ENCODE data around the gene DPF1. TPM values are rescaled to one million over a fixed set of nuclear protein-coding genes. Genes with fewer than 3 reads are reported as not detected.
"Not testable (repeated sequence)": the region's sequence is repeated elsewhere in the genome, so short reads cannot be mapped to it uniquely, and the experiment has no call there.

DPF1 gene
- total RNA-seq, 1 donor from 2014 or later: not detected

- Histone ChIP-seq H3K4me3 (peak overlapping the region; percentile 13 to 45), H3K27ac (no peak overlapping the region), H3K36me3 (no peaks in the 10 kb centered on the region), H3K27me3 (peaks cover 38% of the 10 kb centered on the region), H3K9me3 (no peaks in the 10 kb centered on the region), H3K4me1 (peaks cover 15 to 17% of the 10 kb centered on the region in 2 donors)
- TF ChIP-seq, protein P1, sequence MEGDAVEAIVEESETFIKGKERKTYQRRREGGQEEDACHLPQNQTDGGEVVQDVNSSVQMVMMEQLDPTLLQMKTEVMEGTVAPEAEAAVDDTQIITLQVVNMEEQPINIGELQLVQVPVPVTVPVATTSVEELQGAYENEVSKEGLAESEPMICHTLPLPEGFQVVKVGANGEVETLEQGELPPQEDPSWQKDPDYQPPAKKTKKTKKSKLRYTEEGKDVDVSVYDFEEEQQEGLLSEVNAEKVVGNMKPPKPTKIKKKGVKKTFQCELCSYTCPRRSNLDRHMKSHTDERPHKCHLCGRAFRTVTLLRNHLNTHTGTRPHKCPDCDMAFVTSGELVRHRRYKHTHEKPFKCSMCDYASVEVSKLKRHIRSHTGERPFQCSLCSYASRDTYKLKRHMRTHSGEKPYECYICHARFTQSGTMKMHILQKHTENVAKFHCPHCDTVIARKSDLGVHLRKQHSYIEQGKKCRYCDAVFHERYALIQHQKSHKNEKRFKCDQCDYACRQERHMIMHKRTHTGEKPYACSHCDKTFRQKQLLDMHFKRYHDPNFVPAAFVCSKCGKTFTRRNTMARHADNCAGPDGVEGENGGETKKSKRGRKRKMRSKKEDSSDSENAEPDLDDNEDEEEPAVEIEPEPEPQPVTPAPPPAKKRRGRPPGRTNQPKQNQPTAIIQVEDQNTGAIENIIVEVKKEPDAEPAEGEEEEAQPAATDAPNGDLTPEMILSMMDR (IDR thresholded peaks at IDR 0.05): no peak
- intact Hi-C loops (cut with DNase I): loop anchor here (5.0 kb wide), 2 partner anchors 86 to 326 kb away; no protein-coding TSS in a partner anchor
- DNase-seq (ENCODE audit: low spot score in 2 of 2): no peak
Observed at GRCh38 chr19:38228491-38229439, 4.7 kb upstream of the DPF1 start.

DNA sequence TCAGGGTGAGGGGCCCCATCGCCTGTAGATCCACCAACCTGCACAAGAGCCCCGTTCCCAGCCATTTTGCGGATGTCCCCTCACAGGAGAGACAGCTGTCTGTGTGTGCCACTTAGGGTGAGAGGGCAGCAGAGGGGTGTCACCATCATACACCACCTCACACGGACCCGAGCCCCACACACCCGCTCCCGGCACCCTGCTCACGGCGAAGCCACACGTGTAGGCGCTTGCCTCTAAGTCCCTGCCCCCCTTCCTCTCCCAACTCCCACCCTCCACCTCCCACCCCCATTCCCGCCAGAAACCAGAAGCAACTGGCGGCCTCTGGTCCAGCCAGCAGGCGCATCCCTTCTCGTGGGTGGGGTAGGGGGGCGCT, 4.0 kb upstream of the DPF1 start:
- Histone ChIP-seq H3K9me3 (no peaks in the 10 kb centered on the region), H3K36me3 (no peaks in the 10 kb centered on the region), H3K4me1 (peaks cover 15 to 17% of the 10 kb centered on the region in 2 donors), H3K27me3 (peaks cover 39% of the 10 kb centered on the region), H3K27ac (no peak overlapping the region), H3K4me3 (peak overlapping the region; percentile 13 to 45)
- intact Hi-C loops (cut with DNase I): loop anchor here (5.0 kb wide), 2 partner anchors 86 to 326 kb away; no protein-coding TSS in a partner anchor
- no peak for DNase-seq (ENCODE audit: low spot score in 2 of 2)
- TF ChIP-seq, protein P1 (IDR thresholded peaks at IDR 0.05): no peak

DNA sequence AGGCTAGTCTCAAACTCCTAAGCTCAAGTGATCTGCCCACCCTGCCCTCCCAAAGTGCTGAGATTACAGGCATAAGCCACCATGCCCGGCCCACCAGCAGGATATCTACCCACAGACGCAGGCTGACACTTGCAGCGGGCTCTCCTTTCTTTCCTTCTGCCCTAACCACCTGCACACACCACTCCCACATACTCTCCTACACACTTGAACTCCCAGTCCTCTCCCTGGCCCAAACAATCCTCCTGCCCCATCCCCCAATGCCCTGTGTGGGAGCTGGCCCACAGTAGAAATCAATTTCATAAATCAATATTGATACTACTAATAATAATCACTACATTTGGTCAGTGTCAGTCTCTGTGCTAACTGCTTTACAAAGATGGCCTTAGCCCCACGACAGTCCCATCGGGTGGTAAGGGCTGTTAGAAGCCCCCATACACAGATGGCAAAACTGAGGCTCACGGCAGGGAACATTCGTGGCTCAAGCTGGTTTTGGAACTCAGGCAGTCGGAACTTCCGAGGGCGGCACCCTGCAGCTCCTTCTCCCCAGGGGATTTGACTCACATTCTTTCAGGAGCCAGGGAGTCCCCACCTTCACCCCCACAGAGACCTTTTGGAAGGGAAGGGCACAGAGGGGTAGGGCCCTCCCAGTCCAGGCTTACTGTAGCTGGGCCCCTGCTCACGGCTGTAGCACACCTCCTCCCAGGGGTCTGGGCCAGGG, 3.4 kb upstream of the DPF1 start:
- intact Hi-C loops (cut with DNase I): loop anchor here (5.0 kb wide), 2 partner anchors 85 to 325 kb away; no protein-coding TSS in a partner anchor
- Histone ChIP-seq H3K27ac (no peak overlapping the region), H3K27me3 (peaks cover 39% of the 10 kb centered on the region), H3K36me3 (no peaks in the 10 kb centered on the region), H3K9me3 (no peaks in the 10 kb centered on the region), H3K4me1 (peaks cover 15 to 17% of the 10 kb centered on the region in 2 donors), H3K4me3 (no peak overlapping the region)
- no peak for DNase-seq (ENCODE audit: low spot score in 2 of 2)
- TF ChIP-seq, protein P1 (IDR thresholded peaks at IDR 0.05): no peak

- intact Hi-C loops (cut with DNase I): loop anchor here (5.0 kb wide), 2 partner anchors 83 to 323 kb away; no protein-coding TSS in a partner anchor
- H3K27me3 ChIP-seq: peaks cover 39% of the 10 kb centered on the region
- H3K9me3 ChIP-seq; H3K36me3 ChIP-seq; H3K4me3 ChIP-seq; H3K27ac ChIP-seq; DNase-seq (ENCODE audit: low spot score in 2 of 2): not testable (repeated sequence)
- peaks cover 15 to 17% of the 10 kb centered on the region in 2 donors for H3K4me1 ChIP-seq
Observed at GRCh38 chr19:38224863-38225218, 819 bp upstream of the DPF1 start.

DNA sequence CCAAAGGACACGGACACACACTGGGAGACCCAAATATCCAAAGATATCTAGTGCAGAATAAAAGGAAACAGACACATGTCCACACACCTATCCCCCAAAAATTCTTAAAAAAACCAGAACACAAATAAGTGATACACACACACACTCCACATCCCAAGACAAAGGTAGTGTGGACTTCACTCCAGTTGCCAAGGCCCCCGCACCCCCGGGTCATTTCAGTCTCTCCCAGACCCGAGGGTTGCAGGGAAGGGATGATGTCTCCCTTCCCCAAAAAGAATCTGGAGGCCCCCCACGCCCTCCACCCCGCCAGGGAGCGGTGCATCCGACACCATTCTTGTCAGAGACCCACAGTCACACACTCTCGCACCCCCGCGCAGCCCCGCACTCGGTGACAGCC, 407 bp downstream of the DPF1 start:
- Histone ChIP-seq H3K27me3 (peaks cover 32% of the 10 kb centered on the region), H3K36me3 (no peaks in the 10 kb centered on the region), H3K27ac (no peak overlapping the region), H3K9me3 (no peaks in the 10 kb centered on the region), H3K4me1 (peaks cover 8 to 9% of the 10 kb centered on the region in 2 donors), H3K4me3 (peak overlapping the region in 1 of 2 donors; percentile 54)
- TF ChIP-seq, protein P1 (IDR thresholded peaks at IDR 0.05): no peak
- DNase-seq (ENCODE audit: low spot score in 2 of 2): no peak
- intact Hi-C loops (cut with DNase I): no loop called here

All from ascending aorta (tissue), 2 donors.